Measurements from ENCODE around the gene MAML2.

MAML2 gene

DNA sequence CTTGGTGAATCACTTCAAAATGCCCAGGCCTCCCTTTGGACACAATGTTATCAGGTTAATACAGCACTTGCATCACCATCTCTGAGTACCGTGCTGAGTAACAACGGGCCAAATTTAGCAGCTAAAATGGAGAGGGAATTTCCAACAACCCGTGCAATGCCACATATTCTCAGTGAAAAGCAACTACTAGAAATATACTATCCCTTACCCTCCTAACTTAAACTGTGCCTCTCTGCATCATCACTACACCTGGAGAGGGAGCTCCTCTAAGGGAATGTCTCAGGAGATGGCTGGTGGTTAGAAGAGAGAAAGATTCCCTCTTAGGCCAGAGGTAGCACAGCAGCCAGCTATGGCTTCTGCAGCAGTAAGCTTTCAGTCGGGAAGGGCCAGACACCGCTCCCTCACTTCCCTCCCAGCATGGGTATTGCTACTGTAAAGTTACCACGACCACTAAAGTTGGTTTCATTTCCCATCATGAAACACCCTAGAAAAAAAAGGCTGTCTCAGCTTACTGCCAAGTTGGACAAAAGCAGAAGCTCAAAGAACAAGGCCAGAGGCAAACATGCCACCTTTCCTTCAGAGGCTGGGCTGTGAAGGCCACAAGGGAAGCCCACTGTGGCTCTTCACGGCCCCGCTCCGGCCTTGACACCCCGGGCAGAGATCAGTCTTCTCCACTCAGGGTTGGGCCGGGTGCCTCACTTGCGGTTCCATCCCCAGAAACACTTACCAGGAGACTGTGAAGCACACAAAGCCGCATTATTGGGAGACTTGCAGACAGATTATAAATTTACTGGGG, 3.9 kb downstream of the MAML2 start:
- DNase-seq: peak; percentile 75

GRCh38 chr11:96337541-96338431, 5.2 kb downstream of the MAML2 start:
- DNase-seq: no peak

DNA sequence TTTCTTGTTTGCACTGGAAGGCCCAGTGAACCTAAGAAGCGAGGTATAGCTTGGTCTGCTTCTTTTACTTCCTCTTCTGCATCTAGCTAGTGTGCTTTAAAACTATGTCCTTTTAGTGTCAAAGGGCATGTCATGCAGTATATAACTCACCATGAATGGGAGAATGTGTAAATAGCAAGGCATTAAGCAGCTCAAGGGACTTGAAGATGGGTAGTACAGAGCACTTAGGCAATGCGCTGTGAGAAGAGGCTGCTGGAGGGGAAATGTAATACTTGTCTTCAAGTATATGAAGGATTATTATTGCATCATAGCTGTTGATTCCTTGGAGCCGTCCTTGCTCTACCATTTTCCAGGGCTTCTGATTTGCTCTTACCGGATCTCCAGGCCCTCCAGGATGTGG, 7.6 kb downstream of the MAML2 start:
- no peak for DNase-seq

DNA sequence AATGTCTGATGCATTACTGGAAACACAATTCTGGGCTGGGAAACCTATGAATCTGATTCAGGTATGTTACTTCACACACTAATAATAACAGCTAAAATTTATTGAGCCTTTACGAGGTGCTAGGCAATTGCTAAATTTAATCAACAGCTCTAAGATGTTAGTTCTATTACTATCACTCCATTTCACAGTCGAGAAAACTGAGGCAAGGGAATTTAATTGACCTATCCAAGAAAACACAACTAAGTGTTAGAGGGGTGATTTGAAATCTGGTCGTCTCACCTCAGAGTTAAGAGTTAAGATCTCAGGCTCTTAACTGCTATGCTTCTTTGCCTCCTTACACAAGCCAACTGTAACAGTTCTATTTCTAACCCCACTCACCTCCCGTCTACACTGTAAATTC, 8.8 kb downstream of the MAML2 start:
- no peak for DNase-seq

GRCh38 chr11:96333191-96333719, 9.7 kb downstream of the MAML2 start:
- no peak for DNase-seq

DNA sequence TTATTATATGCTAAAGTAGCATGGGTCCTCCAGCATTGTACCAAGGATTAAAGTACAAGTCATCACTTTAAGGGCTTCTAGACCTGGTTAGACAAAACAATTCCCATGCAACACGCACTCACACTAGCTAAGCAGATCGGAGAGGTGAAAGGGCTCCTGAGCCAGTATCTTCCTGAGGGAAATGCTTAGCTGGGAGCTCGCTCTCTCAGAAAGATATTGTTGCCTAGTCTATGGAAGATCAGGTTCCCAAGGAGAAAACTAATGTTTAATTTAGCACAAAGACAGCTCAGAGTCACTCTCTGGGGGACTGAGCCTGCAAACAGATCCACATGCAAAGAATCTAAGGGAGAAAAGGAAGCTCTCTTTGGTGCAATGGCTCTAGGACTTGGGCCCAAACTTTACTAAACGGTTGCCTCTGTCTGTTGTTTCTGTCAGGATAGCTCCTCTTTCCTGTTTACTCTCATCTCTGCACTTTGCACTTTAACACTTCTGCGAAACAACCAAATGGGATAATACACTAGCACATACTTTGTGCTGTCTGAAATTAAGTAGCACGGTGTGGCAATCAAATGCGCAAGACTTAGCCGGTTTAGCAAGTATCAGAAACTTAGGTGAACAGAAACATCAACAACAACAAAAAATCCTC, 10.7 kb downstream of the MAML2 start:
- DNase-seq: no peak

DNA sequence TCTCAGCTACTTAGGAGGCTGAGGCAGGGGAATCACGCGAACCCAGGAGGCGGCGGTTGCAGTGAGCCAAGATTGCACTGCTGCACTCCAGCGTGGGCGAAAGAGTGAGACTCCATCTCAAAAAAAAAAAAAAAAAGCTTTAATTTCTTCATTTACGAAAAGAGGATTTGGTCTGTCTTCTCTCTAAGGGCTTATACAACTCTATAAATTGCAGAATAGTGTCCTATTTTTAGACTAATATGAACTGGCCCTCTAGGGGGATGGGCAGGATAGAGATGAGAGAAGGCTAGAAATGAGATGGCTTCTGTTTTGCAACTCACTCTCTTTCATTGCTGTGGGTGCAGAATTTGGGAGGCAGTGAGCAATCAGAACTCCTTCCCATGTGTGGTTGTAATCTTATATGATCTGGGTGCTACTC, 11.3 kb downstream of the MAML2 start:
- DNase-seq: no peak

- no peak for DNase-seq
These were observed 12.5 kb downstream of the MAML2 start for GRCh38 chr11:96330511-96330859.

GRCh38 chr11:96329855-96330510, 13.0 kb downstream of the MAML2 start:
- no peak for DNase-seq

- no peak for DNase-seq
These were observed 13.6 kb downstream of the MAML2 start for GRCh38 chr11:96329419-96329818.

- DNase-seq: no peak
These were observed 14.5 kb downstream of the MAML2 start for GRCh38 chr11:96328395-96329010.

DNA sequence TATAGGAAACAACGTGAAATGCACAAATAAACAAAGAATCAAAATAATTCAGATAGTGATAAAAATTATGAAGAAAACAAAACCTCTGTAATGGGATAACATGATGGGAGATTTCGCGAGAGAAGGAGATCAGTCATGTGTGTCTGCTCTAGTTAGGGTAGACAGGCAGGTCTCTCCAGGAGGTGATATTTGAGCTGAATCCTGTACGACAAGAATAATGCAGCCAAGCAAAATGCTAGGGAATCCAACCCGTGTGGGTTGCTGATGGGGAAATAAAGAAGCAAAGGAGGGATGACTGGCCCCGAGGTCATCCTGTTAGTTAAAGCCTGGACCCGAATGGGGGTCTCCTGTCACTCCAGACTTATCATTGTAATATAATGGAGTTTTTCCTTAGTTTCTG, 16.0 kb downstream of the MAML2 start:
- no peak for DNase-seq

- DNase-seq: no peak
These were observed 18.1 kb downstream of the MAML2 start for GRCh38 chr11:96324912-96325311.

GRCh38 chr11:96323642-96323985, 19.4 kb downstream of the MAML2 start:
- DNase-seq: no peak

DNA sequence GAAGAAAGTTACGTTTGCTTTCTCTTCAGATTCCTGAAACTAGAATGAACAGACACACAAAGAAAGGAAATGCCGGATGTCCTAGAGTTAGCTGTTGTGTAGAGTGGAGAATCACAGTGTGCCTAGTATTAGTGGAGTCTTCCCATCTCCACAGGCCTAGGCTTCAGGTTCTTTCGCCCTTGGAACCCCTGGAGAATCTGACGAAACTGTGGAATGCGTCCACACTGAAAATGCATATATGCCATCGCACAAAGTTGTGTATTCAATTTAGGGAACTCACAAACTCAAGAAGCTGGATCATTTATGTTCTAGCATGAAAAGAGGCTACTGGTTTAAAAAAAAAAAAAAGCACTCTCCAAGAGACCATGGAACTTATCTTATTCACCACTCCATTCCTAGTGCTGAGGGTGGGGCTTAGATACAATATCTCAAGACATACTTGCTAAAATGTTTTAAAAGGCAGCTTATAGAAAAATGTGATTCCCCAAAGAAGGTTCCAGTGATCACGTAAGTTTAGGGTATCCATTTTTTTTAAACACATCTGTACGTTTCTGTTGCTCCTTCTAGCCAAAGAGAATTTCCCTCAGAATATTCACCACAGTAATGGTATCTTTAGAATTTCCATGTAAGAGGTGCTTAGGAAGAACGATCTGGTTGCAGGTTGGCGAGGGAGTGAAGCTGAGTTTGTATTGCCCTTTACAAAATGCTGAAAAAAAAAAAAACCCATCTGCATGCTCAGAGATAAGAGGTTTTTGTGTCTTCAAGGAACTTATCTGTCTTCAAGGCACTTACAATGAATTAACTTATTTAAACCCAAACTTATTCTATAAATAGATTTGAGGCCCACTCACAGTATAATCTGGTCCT, 20.0 kb downstream of the MAML2 start:
- DNase-seq: no peak

DNA sequence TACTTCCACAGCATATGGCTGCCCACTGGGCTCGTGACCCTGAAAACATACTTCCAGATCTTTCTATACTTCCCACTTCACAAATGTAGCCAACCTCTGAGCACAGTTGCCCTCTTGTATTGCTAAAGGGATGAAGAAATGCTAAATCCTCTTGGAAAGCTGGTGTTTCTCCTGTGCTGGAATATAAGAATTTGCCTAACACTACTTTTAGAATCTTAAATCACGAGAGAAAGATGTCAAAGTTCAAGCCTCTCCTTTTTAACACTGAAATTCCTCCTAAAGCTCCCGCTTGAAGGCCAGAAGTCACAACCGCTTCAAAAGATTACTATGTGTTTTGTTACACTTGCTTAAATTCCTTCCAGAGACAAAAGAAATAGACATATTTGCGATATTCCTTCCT, 21.9 kb downstream of the MAML2 start:
- no peak for DNase-seq

- no peak for DNase-seq
These were observed 22.9 kb downstream of the MAML2 start for GRCh38 chr11:96319898-96320656.

- DNase-seq: no peak
These were observed 24.1 kb downstream of the MAML2 start for GRCh38 chr11:96318850-96319249.

DNA sequence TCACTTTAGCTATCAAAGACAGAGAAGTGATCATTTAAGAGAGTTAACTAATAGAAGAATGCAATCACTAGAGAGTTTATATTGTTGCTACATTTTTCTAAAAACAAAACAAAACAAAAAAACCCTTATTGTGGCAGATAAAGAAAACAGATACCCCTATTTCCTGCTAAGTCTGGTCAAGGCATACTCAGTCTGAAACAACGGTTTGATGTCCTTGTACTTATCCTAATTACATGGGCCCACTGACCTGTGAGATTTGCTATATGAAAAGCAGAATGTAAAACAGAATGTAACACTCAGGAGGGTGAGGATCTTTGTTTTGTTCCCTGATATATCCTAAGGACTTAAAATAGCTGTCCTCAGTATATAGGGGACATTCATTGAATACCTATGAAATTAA, 24.6 kb downstream of the MAML2 start:
- DNase-seq: no peak

DNA sequence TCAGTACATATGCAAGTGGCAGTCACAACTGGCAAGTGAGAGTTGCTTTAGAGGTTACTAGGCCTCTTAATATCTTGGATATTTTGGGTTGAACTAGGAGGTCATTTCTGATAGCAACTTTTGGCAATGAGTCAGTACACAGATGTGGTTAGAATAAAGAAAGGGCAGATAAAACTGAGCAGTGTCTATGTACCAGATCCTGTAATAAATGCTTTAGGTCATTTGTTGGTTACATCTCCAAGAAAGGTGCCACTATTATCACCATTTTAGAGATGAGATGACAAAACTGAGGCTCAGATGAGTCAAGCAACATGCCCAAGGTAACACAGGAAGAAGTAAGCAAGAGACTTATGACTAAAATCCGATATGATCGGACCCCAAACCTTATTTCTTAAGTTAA, 25.0 kb downstream of the MAML2 start:
- DNase-seq: no peak

DNA sequence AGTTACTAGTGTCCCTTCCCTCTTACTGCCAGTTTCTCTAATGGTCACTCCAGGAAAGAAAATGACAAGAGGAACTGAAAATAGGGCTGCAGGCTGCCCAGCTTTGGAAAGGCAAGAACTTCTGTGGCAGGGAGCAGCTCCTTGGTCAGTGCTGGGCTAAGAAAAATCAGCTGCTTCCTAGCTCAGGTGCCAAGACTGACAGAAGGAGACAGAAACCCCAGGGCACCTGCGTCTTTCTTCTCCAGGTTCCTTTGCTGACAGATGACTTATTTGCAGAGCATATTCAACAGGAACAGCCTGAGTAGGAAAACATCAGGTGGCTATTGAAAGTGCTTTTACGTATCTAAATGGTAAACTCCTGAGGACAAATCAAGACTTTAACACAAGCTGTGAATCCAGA, 25.4 kb downstream of the MAML2 start:
- DNase-seq: no peak
